Gastroesophageal sphincter (tissue), 3 donors: Measurements from ENCODE around the gene CLIP2.

Experiments
- EP300 ChIP-seq: sonication (generic); formaldehyde crosslinking; IDR thresholded peaks from one replicate; pipeline ENCODE4 v1.6.1; 2017; ENCODE audit warnings: antibody characterized with exemption, mild to moderate bottlenecking
- POLR2AphosphoS5 ChIP-seq: sonication (generic); formaldehyde crosslinking; IDR thresholded peaks from one replicate; pipeline ENCODE4 v1.6.1; 2017; ENCODE audit warnings: antibody characterized with exemption
- TF ChIP-seq, protein P1 (sequence below), 4 experiments: fragments of 200-600 bp in 2 of 4; fragments of 450-650 bp in 2 of 4; sonication (generic) in 1 of 4; IDR thresholded peaks; one replicate each; pipeline ENCODE4 v1.5.1; 2017 to 2019; ENCODE audit warnings: antibody characterized with exemption in 4 of 4, mild to moderate bottlenecking in 2 of 4, moderate library complexity in 2 of 4

DNA sequence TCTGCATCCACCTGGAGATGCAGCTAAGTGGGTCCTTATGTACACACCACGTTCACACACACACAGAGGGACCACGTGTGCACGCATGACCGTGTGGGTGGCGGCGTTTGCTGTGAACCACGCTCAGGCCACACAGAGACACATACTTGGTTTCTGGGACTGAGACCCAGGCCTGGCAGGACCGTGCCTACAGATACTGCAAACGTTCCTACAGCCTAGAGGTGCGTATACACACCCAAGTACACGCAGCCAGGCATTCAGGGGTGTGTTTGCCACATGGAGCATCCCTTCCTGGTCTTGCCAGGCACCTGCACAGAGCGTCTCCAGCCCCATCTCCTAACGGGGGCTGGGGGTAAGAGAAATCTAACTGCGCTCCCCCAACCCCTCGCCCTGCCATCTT is 115.5 kb downstream of the CLIP2 start:
- TF ChIP-seq, protein P1, sequence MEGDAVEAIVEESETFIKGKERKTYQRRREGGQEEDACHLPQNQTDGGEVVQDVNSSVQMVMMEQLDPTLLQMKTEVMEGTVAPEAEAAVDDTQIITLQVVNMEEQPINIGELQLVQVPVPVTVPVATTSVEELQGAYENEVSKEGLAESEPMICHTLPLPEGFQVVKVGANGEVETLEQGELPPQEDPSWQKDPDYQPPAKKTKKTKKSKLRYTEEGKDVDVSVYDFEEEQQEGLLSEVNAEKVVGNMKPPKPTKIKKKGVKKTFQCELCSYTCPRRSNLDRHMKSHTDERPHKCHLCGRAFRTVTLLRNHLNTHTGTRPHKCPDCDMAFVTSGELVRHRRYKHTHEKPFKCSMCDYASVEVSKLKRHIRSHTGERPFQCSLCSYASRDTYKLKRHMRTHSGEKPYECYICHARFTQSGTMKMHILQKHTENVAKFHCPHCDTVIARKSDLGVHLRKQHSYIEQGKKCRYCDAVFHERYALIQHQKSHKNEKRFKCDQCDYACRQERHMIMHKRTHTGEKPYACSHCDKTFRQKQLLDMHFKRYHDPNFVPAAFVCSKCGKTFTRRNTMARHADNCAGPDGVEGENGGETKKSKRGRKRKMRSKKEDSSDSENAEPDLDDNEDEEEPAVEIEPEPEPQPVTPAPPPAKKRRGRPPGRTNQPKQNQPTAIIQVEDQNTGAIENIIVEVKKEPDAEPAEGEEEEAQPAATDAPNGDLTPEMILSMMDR (IDR thresholded peaks at IDR 0.05), result no peak
- TF ChIP-seq POLR2AphosphoS5, result no peak
- TF ChIP-seq EP300, result no peak
